Heart left ventricle (tissue), 16 donors: ENCODE measurements around the gene NLRC5. TPM values are rescaled to one million over a fixed set of nuclear protein-coding genes. Genes with fewer than 3 reads are reported as not detected.
A peak's percentile ranks its signal among the peaks of the same experiment; 100 is the strongest.

ENCODE experiments used
- ATAC-seq, 4 donors: fragments of 200-7000 bp; cut with Tn5 transposase; one replicate each; pipeline ENCODE4 v1.9.1; 2020 to 2022; ENCODE audit warnings: moderate library complexity in 4 of 4, mild to moderate bottlenecking in 3 of 4, moderate number of reproducible peaks in 1 of 4
- DNase-seq, 5 donors: peaks; one replicate each; pipeline ENCODE4 v3.0.0-alpha.2; 2020
- H3K27ac ChIP-seq, 12 donors: fragments of 200-600 bp; sonication (generic) in 4 of 12; one replicate each; pipeline versions ENCODE4 v1.5.0 to v1.8.0; 2016 to 2022; ENCODE audit warnings: mild to moderate bottlenecking in 2 of 12
- H3K27me3 ChIP-seq, 9 donors: fragments of 200-600 bp; sonication (generic) in 2 of 9; one replicate each; pipeline versions ENCODE4 v1.5.1 to v1.8.0; 2016 to 2022; ENCODE audit warnings: mild to moderate bottlenecking in 3 of 9
- H3K36me3 ChIP-seq, 9 donors: fragments of 200-600 bp; sonication (generic) in 2 of 9; one replicate each; pipeline versions ENCODE4 v1.5.0 to v1.8.0; 2018 to 2022; ENCODE audit warnings: mild to moderate bottlenecking in 2 of 9
- H3K4me1 ChIP-seq, 12 donors: fragments of 200-600 bp; sonication (generic) in 4 of 12; one replicate each; pipeline versions ENCODE4 v1.5.0 to v1.8.0; 2016 to 2022; ENCODE audit warnings: mild to moderate bottlenecking in 3 of 12
- H3K4me3 ChIP-seq, 12 donors: fragments of 200-600 bp; sonication (generic) in 4 of 12; one replicate each; pipeline versions ENCODE4 v1.5.0 to v1.8.0; 2017 to 2022; ENCODE audit warnings: mild to moderate bottlenecking in 9 of 12, moderate library complexity in 4 of 12
- H3K9me3 ChIP-seq, 12 donors: fragments of 200-600 bp; sonication (generic) in 4 of 12; one replicate each; pipeline versions ENCODE4 v1.5.0 to v1.8.0; 2016 to 2022; ENCODE audit warnings: mild to moderate bottlenecking in 1 of 12
- POLR2A ChIP-seq, 2 donors: fragments of 450-650 bp; IDR thresholded peaks; one replicate each; pipeline ENCODE4 v1.6.1; 2017; ENCODE audit warnings: antibody characterized with exemption in 2 of 2, mild to moderate bottlenecking in 2 of 2, moderate library complexity in 2 of 2
- WGBS, 4 donors: extraction: QIAGEN DNeasy Blood & Tissue Kit in 2 of 4; methylation state at CpG; one replicate each; pipeline versions ENCODE4 v1.1.5 to v1.1.7; 2013 to 2018; 5-methylcytosine and 5-hydroxymethylcytosine counted together
- intact Hi-C, 10 donors: fragments of 100-400 bp; cut with DNase I; formaldehyde crosslinking; loops; one replicate each; pipeline versions ENCODE4 v1.11.1 to v1.14.2; 2022
- polyA plus RNA-seq, 2 donors: library from polyadenylated mRNA; stranded (reverse); fragments of 200-250 nt; gene quantifications; one replicate each; pipeline ENCODE4 v1.2.3, GENCODE V29; 2013
- total RNA-seq, 9 donors: library from RNA; depleted of rRNA in 2 of 9; stranded (reverse); fragments of >200 nt in 2 of 9; fragmentation: NEBNext Ultra II Directional in 3 of 9; extraction: Animal tissue kit (Norgen Biotek cat#: 25700) in 3 of 9; gene quantifications; one replicate each; pipeline versions ENCODE4 v1.1.0 to v1.2.4, GENCODE V29; 2016 to 2023
- TF ChIP-seq, protein P1 (sequence below), 12 donors: fragments of 200-600 bp; sonication (generic) in 4 of 12; IDR thresholded peaks; one replicate each; pipeline versions ENCODE4 v1.5.0 to v1.8.0; 2018 to 2022; ENCODE audit warnings: antibody characterized with exemption in 12 of 12, mild to moderate bottlenecking in 5 of 12
- donor health status: ischemic (EF 13 %, LVEDD 7.1; RV severe dilation, severe dysfunction).
- donor health status: healthy with polysubstance abuse.
- donor health status: DM: no; HTN: yes; CAD: no.
- donor health status: DM: no; HTN: no; CAD: no.
- donor health status: ischemic (EF 25% LVEDD 6.9; RV normal size, moderate dysfunction).
- donor health status: ischemic (EF 25% LVEDD 5.7; RV mildly dilated, moderate dysfunction).
- donor health status: healthy.
- donor health status: DM: yes; HTN: yes; CAD: no.
- donor health status: ischemic (EF 35%, LVEDD 5.7; RV mildly dilated, moderate dysfunction).
- donor health status: nonischemic (EF 11% LVEDD 7.7; RV severe dilation, severe dysfunction).
- donor health status: DM: yes; HTN: yes; CAD: no.
- donor health status: PGD.
- donor health status: ischemic (EF 29% LVEDD 5.4; RV normal size, mild dysfunction).
- donor health status: nonischemic (EF 23%, LVEDD 6.1; RV moderate dilation, normal function).

Gene NLRC5
- total and polyA plus RNA-seq, 11 donors, result 5.8 to 98.6 (median 9.9) TPM

DNA sequence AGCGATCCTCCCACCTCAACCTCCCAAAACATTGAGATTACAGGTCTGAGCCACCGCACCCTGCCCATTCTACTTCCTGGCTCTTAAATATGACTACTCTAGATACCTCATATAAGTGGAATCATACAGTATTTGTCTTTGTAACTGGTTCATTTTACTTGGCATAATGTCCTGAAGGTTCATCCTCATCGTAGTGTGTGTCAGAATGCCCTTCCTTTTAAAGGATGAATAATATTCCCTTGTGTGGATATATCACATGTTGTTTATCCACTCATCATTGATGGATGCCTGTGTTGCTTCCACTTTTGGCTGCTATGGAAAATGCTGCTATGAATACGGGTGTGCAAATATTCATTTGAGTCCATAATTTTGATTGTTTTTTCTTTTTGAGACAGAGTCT is 33.3 kb upstream of the NLRC5 start:
- intact Hi-C loops, result no loop called here
- no peaks in the 10 kb centered on the region for H3K9me3 ChIP-seq
- ATAC-seq (no peak), DNase-seq (no peak)
- H3K4me3 ChIP-seq, result no peak overlapping the region
- 85 to 90% (median 89%) methylated on average over 4 of the region's 4 CpGs for WGBS, 4 donors
- no peak overlapping the region for H3K27ac ChIP-seq
- TF ChIP-seq POLR2A (IDR thresholded peaks at IDR 0.05), result no peak
- TF ChIP-seq, protein P1, sequence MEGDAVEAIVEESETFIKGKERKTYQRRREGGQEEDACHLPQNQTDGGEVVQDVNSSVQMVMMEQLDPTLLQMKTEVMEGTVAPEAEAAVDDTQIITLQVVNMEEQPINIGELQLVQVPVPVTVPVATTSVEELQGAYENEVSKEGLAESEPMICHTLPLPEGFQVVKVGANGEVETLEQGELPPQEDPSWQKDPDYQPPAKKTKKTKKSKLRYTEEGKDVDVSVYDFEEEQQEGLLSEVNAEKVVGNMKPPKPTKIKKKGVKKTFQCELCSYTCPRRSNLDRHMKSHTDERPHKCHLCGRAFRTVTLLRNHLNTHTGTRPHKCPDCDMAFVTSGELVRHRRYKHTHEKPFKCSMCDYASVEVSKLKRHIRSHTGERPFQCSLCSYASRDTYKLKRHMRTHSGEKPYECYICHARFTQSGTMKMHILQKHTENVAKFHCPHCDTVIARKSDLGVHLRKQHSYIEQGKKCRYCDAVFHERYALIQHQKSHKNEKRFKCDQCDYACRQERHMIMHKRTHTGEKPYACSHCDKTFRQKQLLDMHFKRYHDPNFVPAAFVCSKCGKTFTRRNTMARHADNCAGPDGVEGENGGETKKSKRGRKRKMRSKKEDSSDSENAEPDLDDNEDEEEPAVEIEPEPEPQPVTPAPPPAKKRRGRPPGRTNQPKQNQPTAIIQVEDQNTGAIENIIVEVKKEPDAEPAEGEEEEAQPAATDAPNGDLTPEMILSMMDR (IDR thresholded peaks at IDR 0.05), result no peak
- no peaks in the 10 kb centered on the region for H3K36me3 ChIP-seq
- H3K27me3 ChIP-seq, result no peaks in the 10 kb centered on the region
- peaks cover 0 to 22% (median 7%) of the 10 kb centered on the region in 12 donors for H3K4me1 ChIP-seq

DNA sequence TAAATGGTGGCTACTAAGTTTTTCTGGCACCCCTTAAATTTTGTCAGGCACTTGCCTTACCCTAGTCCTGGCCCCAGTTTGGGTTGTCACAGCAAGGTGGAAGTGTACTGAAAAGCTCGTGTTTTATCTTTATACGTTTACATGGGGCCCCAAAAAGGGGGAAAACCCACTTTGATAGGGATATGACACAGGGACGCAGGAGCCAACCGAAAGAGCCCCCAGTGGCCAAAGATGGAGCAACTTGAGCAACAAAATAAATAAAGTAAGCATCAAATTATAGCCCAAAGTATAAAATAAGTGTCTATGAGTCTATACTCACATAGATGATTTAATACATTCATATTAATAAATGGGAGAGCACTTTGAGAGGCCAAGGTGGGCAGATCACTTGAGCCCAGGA is 32.6 kb upstream of the NLRC5 start:
- intact Hi-C loops, result no loop called here
- H3K4me3 ChIP-seq, result no peak overlapping the region
- WGBS, 4 donors, result 62 to 68% (median 65%) methylated on average over 4 of the region's 4 CpGs
- H3K4me1 ChIP-seq, result peaks cover 2 to 23% (median 13%) of the 10 kb centered on the region in 12 donors
- DNase-seq, result no peak
- H3K27me3 ChIP-seq, result no peaks in the 10 kb centered on the region
- H3K36me3 ChIP-seq, result no peaks in the 10 kb centered on the region
- no peak overlapping the region for H3K27ac ChIP-seq
- TF ChIP-seq POLR2A (IDR thresholded peaks at IDR 0.05), result no peak
- TF ChIP-seq, protein P1 (IDR thresholded peaks at IDR 0.05), result no peak
- no peak for ATAC-seq
- no peaks in the 10 kb centered on the region for H3K9me3 ChIP-seq

DNA sequence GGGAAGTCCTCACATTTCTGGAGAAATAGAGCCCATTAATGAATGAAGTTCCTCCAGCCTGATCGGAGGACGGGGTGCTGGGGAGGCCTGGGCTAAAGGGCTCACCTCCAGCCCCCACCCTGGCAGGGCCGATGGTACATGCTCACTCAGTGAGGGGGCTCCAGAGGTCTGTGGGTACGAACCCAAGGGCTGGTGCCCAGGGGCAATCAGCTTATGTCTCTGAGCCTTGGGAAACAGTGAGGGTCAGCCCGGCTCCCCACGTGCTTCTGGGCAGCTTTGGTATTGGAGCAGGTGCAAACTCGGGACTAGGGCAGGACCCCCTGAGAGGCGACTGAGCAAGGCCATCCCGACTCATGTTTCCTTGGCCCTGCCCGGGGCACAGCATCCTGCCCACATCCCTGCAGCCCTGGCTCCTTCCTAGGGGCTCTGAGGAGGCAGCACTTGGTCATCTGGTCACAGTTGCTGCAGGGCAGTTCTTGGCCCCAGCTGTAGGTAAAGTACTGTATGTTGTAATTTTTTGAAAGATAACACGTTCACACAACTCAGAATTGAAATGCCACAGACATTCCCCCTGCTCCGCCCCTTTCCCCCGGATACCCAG is 28.6 kb upstream of the NLRC5 start:
- Histone ChIP-seq H3K9me3 (no peaks in the 10 kb centered on the region), H3K36me3 (no peaks in the 10 kb centered on the region), H3K4me3 (no peak overlapping the region), H3K4me1 (peaks cover 9 to 51% (median 31%) of the 10 kb centered on the region in 12 donors), H3K27me3 (no peaks in the 10 kb centered on the region), H3K27ac (peak overlapping the region in 3 of 12 donors; percentile 3 to 47 (median 13))
- intact Hi-C loops, result loop anchor here in 7 of 10 donors (5.0 to 10.0 kb wide), 4 partner anchors 84 to 207 kb away; no protein-coding TSS in a partner anchor
- TF ChIP-seq, protein P1 (IDR thresholded peaks at IDR 0.05), result no peak
- TF ChIP-seq POLR2A (IDR thresholded peaks at IDR 0.05), result no peak
- no peak for DNase-seq
- ATAC-seq, result peak in 1 of 4 donors; percentile 6
- 58 to 69% (median 63%) methylated on average over 11 to 13 of the region's 13 CpGs for WGBS, 4 donors

DNA sequence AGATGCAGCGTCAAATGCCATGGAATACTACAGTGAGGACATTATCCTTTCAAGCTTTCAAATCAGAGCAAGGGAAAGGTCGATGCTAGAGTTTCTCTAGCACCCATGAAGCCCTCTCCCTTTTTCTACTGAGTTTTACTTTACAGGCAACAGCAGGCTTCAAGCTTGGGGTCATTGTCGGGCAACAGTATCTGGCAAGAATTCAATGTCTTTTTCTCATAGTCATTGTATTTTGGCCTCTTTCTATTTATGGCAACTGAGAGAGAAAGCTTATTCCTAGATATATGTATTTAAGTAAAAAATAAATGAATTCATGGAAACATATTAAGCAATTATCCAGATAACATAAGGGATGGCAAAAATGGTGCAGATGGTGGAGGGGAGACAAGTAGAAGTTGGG is 28.0 kb upstream of the NLRC5 start:
- no peak for ATAC-seq
- DNase-seq, result no peak
- no peaks in the 10 kb centered on the region for H3K9me3 ChIP-seq
- WGBS, 4 donors, result 43 to 66% (median 48%) methylated on average over 3 of the region's 3 CpGs
- no peaks in the 10 kb centered on the region for H3K27me3 ChIP-seq
- TF ChIP-seq, protein P1 (IDR thresholded peaks at IDR 0.05), result no peak
- TF ChIP-seq POLR2A (IDR thresholded peaks at IDR 0.05), result no peak
- H3K4me3 ChIP-seq, result no peak overlapping the region
- intact Hi-C loops, result loop anchor here in 7 of 10 donors (5.0 to 10.0 kb wide), 4 partner anchors 83 to 206 kb away; no protein-coding TSS in a partner anchor
- H3K27ac ChIP-seq, result peak overlapping the region in 8 of 12 donors; percentile 3 to 65 (median 35)
- H3K36me3 ChIP-seq, result no peaks in the 10 kb centered on the region
- H3K4me1 ChIP-seq, result peaks cover 9 to 57% (median 37%) of the 10 kb centered on the region in 12 donors
